Tibial nerve (tissue), 3 donors: Measurements from ENCODE around the gene TMEFF2.

Source experiments
- CTCF ChIP-seq, 5 experiments: fragments of 200-600 bp in 3 of 5; fragments of 450-650 bp in 2 of 5; sonication (generic) in 3 of 5; IDR thresholded peaks; one replicate each; pipeline ENCODE4 v1.5.1; 2016 to 2019; ENCODE audit warnings: antibody characterized with exemption in 5 of 5, mild to moderate bottlenecking in 3 of 5, moderate library complexity in 2 of 5
- POLR2A ChIP-seq, 2 donors: fragments of 450-650 bp; IDR thresholded peaks; one replicate each; pipeline ENCODE4 v1.6.1; 2017; ENCODE audit warnings: antibody characterized with exemption in 2 of 2, mild to moderate bottlenecking in 2 of 2, moderate library complexity in 2 of 2

- TF ChIP-seq CTCF (IDR thresholded peaks at IDR 0.05): no peak
- TF ChIP-seq POLR2A (IDR thresholded peaks at IDR 0.05): no peak
Measured at GRCh38 chr2:191931329-191931728, 263.4 kb downstream of the TMEFF2 start.
